ENCODE measurements around the gene IZUMO3. TPM values are rescaled to one million over a fixed set of nuclear protein-coding genes. Genes with fewer than 3 reads are reported as not detected.

IZUMO3 gene
- total RNA-seq, 1 experiment from 2014 or later = not detected

GRCh38 chr9:24509850-24510249, 35.8 kb downstream of the IZUMO3 start:
- intact Hi-C loops (cut with micrococcal nuclease; ENCODE audit: unreplicated experiment) = no loop called here
- H3K27ac ChIP-seq (ENCODE audit: low read length) = no peak overlapping the region
- in situ Hi-C loops (cut with HindIII; ENCODE audit: low pct_unique_long_range_greater_than_20kb, low sequenced_read_pairs) = no loop called here
- TF ChIP-seq TCF7L2 (IDR thresholded peaks at IDR 0.05; ENCODE audit: low read depth, low read length) (no peak), POLR2AphosphoS5 (IDR thresholded peaks at IDR 0.05; ENCODE audit: low read depth, low read length) (no peak), CTCF (IDR thresholded peaks at IDR 0.05) (no peak), REST (IDR thresholded peaks at IDR 0.05; ENCODE audit: insufficient read depth in 1 of 2, low read depth in 2 of 2, low read length in 1 of 2) (no peak), SIN3A (IDR thresholded peaks at IDR 0.05; ENCODE audit: borderline replicate concordance, insufficient read depth, low read depth, low read length) (no peak)
- no peaks in the 10 kb centered on the region for H3K36me3 ChIP-seq (ENCODE audit: control insufficient read depth, insufficient read depth, low read length)
- no peaks in the 10 kb centered on the region for H3K27me3 ChIP-seq (ENCODE audit: control insufficient read depth, insufficient read depth, low read length)
- H3K9me3 ChIP-seq (ENCODE audit: control insufficient read depth, insufficient read depth, low read depth, low read length) = no peaks in the 10 kb centered on the region
- no peak overlapping the region for H3K4me3 ChIP-seq (ENCODE audit: low read depth in 2 of 2, low read length in 2 of 2)
- ATAC-seq (no peak), DNase-seq (ENCODE audit: low read depth, low spot score) (no peak)
- CTCF ChIA-PET = no interaction called here
- H3K4me1 ChIP-seq (ENCODE audit: control insufficient read depth, insufficient read depth, low read length) = no peaks in the 10 kb centered on the region
- BruUV-seq (replicated peaks) = no TSS peak
- POLR2A ChIA-PET = no interaction called here

GRCh38 chr9:24504521-24504920, 41.2 kb downstream of the IZUMO3 start:
- no peak for DNase-seq (ENCODE audit: low read depth, low spot score)
- no TSS peak for BruUV-seq (replicated peaks)
- intact Hi-C loops (cut with micrococcal nuclease; ENCODE audit: unreplicated experiment) (no loop called here), in situ Hi-C loops (cut with HindIII; ENCODE audit: low pct_unique_long_range_greater_than_20kb, low sequenced_read_pairs) (no loop called here)
- no peak overlapping the region for H3K27ac ChIP-seq (ENCODE audit: low read length)
- no peaks in the 10 kb centered on the region for H3K36me3 ChIP-seq (ENCODE audit: control insufficient read depth, insufficient read depth, low read length)
- POLR2A ChIA-PET = no interaction called here
- H3K27me3 ChIP-seq (ENCODE audit: control insufficient read depth, insufficient read depth, low read length) = no peaks in the 10 kb centered on the region
- H3K9me3 ChIP-seq (ENCODE audit: control insufficient read depth, insufficient read depth, low read depth, low read length) = no peaks in the 10 kb centered on the region
- no peak for TF ChIP-seq CTCF (IDR thresholded peaks at IDR 0.05)
- TF ChIP-seq SIN3A (IDR thresholded peaks at IDR 0.05; ENCODE audit: borderline replicate concordance, insufficient read depth, low read depth, low read length) = no peak
- TF ChIP-seq POLR2AphosphoS5 (IDR thresholded peaks at IDR 0.05; ENCODE audit: low read depth, low read length) = no peak
- no peak for TF ChIP-seq REST (IDR thresholded peaks at IDR 0.05; ENCODE audit: insufficient read depth in 1 of 2, low read depth in 2 of 2, low read length in 1 of 2)
- no peak for TF ChIP-seq TCF7L2 (IDR thresholded peaks at IDR 0.05; ENCODE audit: low read depth, low read length)
- CTCF ChIA-PET = no interaction called here
- no peak for ATAC-seq
- no peaks in the 10 kb centered on the region for H3K4me1 ChIP-seq (ENCODE audit: control insufficient read depth, insufficient read depth, low read length)
- H3K4me3 ChIP-seq (ENCODE audit: low read depth in 2 of 2, low read length in 2 of 2) = no peak overlapping the region

Measured in Panc1 (cell line).